GM18502 (cell line): Measurements from ENCODE around the gene FOXN1.
A peak's percentile ranks its signal among the peaks of the same experiment; 100 is the strongest.
"Not testable (repeated sequence)": the region's sequence is repeated elsewhere in the genome, so short reads cannot be mapped to it uniquely, and the experiment has no call there.

Source experiments
- ATAC-seq: cut with Tn5 transposase; IDR thresholded peaks from one replicate; pipeline ENCODE4 v1.9.1; 2021; ENCODE audit warnings: mild to moderate bottlenecking; ENCODE audit not compliant: unreplicated experiment, poor library complexity

Gene FOXN1

GRCh38 chr17:28572259-28573039, 66.3 kb downstream of the FOXN1 start:
- no peak for ATAC-seq

DNA sequence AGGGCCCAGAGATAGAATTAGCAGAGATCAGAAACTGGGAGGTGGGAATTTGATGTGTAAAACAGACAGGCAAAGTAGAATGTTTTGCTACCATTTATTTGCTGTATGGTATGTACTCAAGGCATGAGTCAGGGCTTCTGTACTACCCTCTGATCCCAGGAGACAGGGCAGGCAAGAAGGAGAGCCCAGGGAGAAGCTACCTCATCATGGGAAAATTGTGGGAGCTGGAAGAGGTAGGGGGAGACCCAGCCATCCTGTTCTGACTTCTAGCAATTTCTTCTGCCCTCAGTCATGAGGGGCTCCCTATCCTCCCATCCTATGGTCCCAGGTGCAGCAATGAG, 66.9 kb downstream of the FOXN1 start:
- ATAC-seq, result no peak

- no peak for ATAC-seq
Observed at GRCh38 chr17:28573521-28573920, 67.4 kb downstream of the FOXN1 start.

GRCh38 chr17:28573966-28574480, 67.9 kb downstream of the FOXN1 start:
- ATAC-seq, result no peak

- ATAC-seq, result no peak
Observed at GRCh38 chr17:28574526-28574925, 68.4 kb downstream of the FOXN1 start.

- no peak for ATAC-seq
Observed at GRCh38 chr17:28575126-28575795, 69.1 kb downstream of the FOXN1 start.

- not testable (repeated sequence) for ATAC-seq
Observed at GRCh38 chr17:28576016-28576415, 69.9 kb downstream of the FOXN1 start.

DNA sequence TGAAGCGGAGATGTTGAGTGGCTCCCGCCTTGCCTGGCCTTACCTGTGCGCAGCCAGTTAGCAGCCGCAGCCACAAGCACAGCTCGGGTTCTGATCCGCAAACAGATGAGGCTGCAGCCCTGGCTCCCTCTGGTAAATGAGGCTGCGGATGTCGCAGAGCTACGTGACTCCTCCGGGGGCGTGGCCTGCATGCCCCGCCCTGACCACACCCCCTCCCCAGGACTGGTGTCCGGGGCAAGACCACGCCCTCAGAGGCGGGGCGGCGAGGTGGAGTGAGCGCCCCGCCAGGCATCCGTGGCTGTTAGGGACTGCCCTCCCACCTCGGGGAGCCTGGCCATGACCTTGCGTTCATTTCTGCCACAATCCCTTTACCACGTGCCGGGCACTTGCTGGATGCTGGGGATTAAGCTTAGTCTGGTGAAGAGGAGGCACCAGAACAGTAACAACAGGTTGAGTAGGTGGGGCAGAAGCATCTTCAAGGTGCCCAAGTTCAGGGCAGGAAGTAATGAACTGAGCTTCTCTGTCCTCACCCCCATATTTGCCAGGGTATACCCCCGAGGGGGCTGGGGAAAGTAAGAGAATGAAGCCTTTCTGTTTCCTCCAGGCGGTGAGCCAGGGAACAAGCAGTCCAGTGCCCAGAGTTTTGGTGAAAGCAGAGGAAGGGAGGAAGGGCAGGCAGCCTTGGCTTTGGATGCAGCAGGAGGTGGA, 70.8 kb downstream of the FOXN1 start, which contains the start of gene ALDOC:
Gene ALDOC, minus strand, starts transcription at position 138 of the 708 bp plus-strand sequence. CDS start 1,363 bp downstream, outside the sequence.
- ATAC-seq, result peak; percentile 85

DNA sequence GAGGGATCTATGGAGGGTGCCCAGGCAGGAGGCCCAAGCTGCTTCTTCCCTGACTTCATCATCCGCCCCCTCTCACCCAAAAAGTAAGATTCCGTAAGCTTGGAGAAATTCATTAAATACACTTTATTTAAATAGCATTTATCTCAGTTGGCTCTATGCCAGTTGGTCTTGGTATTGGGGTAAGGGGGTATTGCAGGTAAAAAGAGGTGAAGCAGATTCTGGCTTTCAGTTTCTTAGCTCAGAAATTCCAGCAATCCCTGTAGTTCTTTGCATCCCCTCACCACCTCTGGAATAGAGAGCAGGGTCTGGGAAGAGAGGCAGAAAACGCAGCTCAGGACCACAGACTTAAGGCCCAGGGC, 71.3 kb downstream of the FOXN1 start:
- no peak for ATAC-seq

DNA sequence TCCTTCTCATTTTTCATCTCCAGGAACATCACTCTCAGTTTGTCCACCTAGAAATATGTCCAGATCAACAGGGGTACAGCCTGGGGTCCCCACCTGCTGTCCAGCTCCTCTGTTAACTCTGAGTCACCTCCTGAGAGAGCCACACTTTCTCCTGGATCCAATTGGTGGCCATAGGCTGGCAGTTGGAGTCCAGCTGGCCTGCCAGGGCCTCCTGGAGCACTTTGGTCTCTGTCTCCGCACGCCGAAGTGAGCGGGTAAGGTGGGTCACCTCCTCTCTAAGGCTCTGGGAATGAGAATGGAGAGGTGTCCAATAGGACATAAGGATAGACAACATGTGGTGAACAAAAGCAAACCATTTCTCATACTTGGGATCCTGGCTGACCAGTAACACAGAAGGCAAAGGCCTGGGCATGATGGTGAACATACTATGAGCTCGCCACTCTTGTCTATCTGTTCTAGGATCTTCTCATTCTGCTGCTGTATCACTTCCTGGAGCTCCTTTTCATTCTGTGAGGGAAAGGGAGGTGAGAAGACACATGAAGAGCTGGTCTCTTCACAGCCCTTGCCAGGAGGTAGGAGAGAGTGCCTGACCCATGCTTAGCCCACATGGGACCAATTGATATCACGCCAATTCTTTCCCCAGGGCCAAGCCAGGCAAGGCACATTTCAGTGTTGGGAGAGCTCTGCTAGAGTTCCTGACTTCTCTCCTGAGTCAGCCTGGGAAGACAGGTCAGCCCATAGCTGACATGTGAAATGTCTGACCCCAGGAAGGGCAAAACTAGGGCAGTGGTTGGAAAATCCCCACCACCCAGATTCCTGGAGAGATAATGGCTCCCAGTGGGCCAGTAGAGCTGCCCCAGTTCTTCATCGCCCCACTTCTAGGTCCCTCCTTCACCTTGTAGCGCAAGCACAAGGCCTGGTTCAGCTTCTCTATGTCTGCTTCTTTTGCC, 72.4 kb downstream of the FOXN1 start:
- ATAC-seq, result no peak

GRCh38 chr17:28579526-28579925, 73.4 kb downstream of the FOXN1 start:
- no peak for ATAC-seq

GRCh38 chr17:28580959-28581358, 74.8 kb downstream of the FOXN1 start:
- no peak for ATAC-seq

GRCh38 chr17:28582513-28582912, 76.4 kb downstream of the FOXN1 start:
- ATAC-seq, result no peak

GRCh38 chr17:28584434-28584833, 78.3 kb downstream of the FOXN1 start:
- ATAC-seq, result no peak

DNA sequence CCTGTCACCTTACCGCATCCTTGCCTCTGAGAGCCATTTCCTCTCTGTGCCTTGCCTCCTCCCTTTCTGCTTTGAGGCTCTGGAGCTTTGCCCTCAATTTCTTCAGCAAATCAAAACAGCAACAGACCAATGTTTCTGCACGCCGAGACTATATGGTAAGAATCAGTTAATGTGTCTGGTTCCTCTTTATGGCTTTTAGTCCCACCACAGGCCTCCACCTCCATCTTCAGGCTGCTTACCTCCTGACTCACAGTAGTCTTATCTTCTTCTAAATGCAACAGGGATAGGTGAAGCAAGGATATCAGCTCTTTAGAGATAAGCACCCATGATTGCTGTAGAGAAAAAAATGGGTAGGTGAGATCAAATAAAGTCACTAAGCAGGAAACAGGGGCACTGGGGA, 79.7 kb downstream of the FOXN1 start:
- ATAC-seq, result no peak
